ENCODE measurements around the gene ZNF575.
"Not testable (repeated sequence)": the region's sequence is repeated elsewhere in the genome, so short reads cannot be mapped to it uniquely, and the experiment has no call there.

Gene ZNF575

DNA sequence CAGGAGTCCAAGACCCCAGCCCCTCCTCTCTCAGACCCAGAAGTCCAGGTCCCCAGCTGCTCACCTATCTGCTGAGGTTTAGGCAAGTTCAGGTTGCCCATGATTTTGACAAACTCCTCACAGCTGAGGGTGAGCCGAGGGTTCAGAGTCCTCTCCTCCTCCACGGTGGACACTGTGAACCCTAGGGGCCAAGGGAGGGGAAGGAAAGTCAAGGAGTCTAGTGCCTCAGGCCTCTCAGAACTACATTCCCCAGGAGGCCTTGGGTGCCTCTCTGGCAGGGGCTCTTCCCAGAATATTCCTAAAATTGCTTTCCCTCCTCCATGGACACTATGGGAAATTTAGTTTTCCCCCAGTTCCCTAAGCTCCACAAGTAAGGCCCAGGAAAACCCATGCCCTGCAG, 25.1 kb upstream of the ZNF575 start:
- H3K4me3 ChIP-seq (ENCODE audit: low read depth, low read length) = no peak overlapping the region
- TF ChIP-seq, protein P1, sequence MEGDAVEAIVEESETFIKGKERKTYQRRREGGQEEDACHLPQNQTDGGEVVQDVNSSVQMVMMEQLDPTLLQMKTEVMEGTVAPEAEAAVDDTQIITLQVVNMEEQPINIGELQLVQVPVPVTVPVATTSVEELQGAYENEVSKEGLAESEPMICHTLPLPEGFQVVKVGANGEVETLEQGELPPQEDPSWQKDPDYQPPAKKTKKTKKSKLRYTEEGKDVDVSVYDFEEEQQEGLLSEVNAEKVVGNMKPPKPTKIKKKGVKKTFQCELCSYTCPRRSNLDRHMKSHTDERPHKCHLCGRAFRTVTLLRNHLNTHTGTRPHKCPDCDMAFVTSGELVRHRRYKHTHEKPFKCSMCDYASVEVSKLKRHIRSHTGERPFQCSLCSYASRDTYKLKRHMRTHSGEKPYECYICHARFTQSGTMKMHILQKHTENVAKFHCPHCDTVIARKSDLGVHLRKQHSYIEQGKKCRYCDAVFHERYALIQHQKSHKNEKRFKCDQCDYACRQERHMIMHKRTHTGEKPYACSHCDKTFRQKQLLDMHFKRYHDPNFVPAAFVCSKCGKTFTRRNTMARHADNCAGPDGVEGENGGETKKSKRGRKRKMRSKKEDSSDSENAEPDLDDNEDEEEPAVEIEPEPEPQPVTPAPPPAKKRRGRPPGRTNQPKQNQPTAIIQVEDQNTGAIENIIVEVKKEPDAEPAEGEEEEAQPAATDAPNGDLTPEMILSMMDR (IDR thresholded peaks at IDR 0.05; ENCODE audit: low read depth, low read length, missing control alignments) = no peak

DNA sequence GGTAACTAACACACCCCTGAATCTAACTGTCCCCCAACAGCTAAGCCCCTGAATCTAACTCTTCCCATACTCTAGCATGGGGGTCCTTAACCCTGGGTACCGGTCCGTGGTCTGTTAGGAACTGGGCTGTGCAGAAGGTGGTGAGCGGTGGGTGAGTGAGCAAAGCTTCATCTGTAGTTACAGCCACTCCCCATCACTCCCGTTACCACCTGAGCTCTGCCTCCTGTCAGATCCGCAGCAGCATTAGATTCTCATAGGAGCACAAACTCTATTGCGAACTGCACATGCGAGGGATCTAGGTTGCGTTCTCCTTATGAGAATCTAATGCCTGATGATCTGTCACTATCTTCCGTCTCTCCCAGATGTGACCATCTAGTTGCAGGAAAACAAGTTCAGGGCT, 22.3 kb upstream of the ZNF575 start:
- no peak for DNase-seq (ENCODE audit: low read depth)
- TF ChIP-seq, protein P1 (IDR thresholded peaks at IDR 0.05; ENCODE audit: low read depth, low read length, missing control alignments) = no peak
- no peak overlapping the region for H3K4me3 ChIP-seq (ENCODE audit: low read depth, low read length)

More for the DNA sequence above, 25.1 kb upstream of the ZNF575 start:
- no peak for DNase-seq (ENCODE audit: low read depth)

DNA sequence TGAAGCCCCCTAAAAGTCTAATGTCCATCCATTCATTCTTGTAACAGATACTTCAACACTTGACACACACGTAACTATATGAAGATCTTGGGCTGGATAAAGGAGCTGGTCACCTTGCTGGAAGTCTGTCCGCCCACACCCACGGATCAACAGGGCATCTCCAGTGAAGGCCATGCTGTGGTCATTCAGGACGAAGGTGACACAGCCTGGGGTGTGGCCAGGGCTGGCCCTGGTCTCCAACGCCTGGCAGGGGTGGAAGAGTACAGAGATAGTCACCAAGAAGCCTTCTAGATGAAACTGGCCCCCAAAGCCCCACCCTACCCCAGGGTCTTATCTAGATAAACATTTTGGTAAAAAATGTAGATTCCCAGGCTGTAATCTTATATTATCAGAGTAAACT, 21.7 kb upstream of the ZNF575 start:
- no peak overlapping the region for H3K4me3 ChIP-seq (ENCODE audit: low read depth, low read length)
- TF ChIP-seq, protein P1 (IDR thresholded peaks at IDR 0.05; ENCODE audit: low read depth, low read length, missing control alignments) = no peak
- no peak for DNase-seq (ENCODE audit: low read depth)

DNA sequence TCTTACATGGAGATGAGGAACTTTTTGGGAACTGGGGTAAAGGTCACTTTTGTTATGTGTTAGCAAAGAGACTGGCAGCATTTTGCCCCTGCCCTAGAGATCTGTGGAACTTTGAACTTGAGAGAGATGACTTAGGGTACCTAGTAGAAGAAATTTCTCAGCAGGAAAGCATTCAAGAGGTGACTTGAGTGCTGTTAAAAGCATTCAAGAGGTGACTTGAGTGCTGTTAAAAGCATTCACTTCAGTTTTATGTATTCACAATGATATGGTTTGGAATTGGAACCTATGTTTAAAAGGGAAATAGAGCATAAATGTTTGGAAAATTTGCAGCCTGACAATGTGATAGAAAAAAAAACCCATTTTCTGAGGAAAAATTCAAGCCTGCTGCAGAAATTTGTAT, 20.6 kb upstream of the ZNF575 start:
- not testable (repeated sequence) for DNase-seq (ENCODE audit: low read depth); H3K4me3 ChIP-seq (ENCODE audit: low read depth, low read length)

DNA sequence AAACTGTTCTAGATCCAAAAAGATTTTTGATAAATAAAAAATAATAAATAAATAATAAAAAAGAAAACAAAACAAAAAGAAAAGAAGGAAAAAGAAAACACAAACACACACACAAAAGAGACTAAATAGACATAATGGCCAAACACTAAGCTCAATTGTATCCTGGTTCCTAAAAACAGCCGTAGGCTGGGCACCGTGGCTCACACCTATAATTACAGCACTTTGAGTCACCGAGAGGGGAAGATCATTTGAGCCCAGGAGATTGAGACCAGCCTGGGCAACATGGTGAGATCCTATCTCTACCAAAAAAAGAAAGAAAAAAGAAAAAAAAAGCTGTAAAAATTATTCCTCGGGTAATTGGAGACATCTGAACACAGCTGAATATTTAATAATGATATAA, 14.9 kb upstream of the ZNF575 start:
- TF ChIP-seq, protein P1 (IDR thresholded peaks at IDR 0.05; ENCODE audit: low read depth, low read length, missing control alignments) = no peak
- no peak for DNase-seq (ENCODE audit: low read depth)
- H3K4me3 ChIP-seq (ENCODE audit: low read depth, low read length) = no peak overlapping the region

DNA sequence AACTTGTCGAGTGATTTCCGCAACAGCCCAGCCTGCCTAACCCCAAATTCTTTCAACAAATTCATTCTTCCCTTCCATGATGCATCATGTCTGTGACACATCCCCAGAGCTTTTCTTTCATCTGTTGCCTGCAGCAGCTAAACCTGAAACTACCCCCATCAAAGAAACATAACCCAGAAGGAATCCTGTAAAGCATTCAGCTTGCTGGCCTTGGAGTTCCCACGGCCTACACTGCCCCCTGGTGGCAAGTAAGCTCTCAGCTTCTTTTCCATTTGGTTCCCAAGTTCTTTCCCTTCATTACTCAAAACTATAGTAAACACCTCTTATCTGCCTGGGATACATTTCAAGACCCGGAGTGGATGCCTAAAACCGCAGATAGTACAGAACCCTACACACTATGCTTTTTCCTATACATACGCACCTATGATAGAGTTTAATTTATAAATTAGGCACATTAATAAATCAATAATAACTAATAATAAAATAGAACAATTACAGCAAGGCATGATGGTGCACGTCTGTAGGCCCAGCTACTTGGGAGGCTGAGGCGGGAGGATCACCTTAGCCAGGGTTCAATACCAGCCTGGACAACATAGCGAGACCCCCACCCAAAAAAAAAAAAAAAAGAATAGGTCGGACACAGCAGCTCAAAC, 13.4 kb upstream of the ZNF575 start:
- TF ChIP-seq, protein P1 (IDR thresholded peaks at IDR 0.05; ENCODE audit: low read depth, low read length, missing control alignments) = peak; percentile 84
- no peak overlapping the region for H3K4me3 ChIP-seq (ENCODE audit: low read depth, low read length)
- DNase-seq (ENCODE audit: low read depth) = peak; percentile 65

DNA sequence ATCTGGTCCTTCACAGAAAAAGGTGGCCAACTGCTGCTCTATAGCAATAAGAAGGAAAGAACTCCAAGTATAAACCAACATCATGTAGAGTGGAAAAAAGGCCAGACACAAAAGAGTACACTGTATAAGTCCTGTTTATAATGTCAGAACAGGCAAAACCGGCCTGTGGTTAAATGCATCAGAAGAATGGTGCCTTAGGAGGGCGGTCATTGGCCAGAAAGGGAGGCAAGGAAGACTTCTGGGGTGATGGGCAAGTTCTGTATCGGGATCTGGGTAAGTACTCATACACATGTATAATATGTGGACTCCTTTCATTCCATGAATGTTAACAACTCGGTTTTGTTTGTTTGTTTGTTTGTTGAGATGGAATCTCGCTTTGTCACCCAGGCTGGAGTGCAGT, 10.1 kb upstream of the ZNF575 start:
- DNase-seq (ENCODE audit: low read depth) = no peak
- H3K4me3 ChIP-seq (ENCODE audit: low read depth, low read length) = no peak overlapping the region
- TF ChIP-seq, protein P1 (IDR thresholded peaks at IDR 0.05; ENCODE audit: low read depth, low read length, missing control alignments) = no peak

DNA sequence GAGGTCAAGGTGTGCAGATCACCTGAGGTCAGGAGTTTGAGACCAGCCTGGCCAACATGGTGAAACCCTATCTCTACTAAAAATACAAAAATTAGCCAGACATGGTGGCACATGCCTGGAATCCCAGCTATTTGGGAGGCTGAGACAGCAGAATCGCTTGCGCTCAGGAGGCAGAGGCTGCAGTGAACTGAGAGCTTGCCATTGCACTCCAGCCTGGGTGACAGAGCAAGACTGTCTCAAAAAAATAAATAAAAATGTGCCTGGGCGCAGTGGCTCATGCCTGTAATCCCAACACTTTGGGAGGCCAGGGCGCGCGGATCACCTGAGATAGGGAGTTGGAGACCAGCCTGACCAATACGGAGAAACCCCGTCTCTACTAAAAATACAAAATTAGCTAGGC, 9.3 kb upstream of the ZNF575 start:
- DNase-seq (ENCODE audit: low read depth); H3K4me3 ChIP-seq (ENCODE audit: low read depth, low read length): not testable (repeated sequence)

Measured in GM12864 (cell line).